Tibial nerve (tissue), 3 donors: ENCODE measurements around the gene KLC1.

Experiments used
- POLR2A ChIP-seq, 2 donors: fragments of 450-650 bp; IDR thresholded peaks; one replicate each; pipeline ENCODE4 v1.6.1; 2017; ENCODE audit warnings: antibody characterized with exemption in 2 of 2, mild to moderate bottlenecking in 2 of 2, moderate library complexity in 2 of 2
- TF ChIP-seq, protein P1 (sequence below), 5 experiments: fragments of 200-600 bp in 3 of 5; fragments of 450-650 bp in 2 of 5; sonication (generic) in 3 of 5; IDR thresholded peaks; one replicate each; pipeline ENCODE4 v1.5.1; 2016 to 2019; ENCODE audit warnings: antibody characterized with exemption in 5 of 5, mild to moderate bottlenecking in 3 of 5, moderate library complexity in 2 of 5

GRCh38 chr14:103735815-103736545 is 107.0 kb downstream of the KLC1 start:
- TF ChIP-seq, protein P1, sequence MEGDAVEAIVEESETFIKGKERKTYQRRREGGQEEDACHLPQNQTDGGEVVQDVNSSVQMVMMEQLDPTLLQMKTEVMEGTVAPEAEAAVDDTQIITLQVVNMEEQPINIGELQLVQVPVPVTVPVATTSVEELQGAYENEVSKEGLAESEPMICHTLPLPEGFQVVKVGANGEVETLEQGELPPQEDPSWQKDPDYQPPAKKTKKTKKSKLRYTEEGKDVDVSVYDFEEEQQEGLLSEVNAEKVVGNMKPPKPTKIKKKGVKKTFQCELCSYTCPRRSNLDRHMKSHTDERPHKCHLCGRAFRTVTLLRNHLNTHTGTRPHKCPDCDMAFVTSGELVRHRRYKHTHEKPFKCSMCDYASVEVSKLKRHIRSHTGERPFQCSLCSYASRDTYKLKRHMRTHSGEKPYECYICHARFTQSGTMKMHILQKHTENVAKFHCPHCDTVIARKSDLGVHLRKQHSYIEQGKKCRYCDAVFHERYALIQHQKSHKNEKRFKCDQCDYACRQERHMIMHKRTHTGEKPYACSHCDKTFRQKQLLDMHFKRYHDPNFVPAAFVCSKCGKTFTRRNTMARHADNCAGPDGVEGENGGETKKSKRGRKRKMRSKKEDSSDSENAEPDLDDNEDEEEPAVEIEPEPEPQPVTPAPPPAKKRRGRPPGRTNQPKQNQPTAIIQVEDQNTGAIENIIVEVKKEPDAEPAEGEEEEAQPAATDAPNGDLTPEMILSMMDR (IDR thresholded peaks at IDR 0.05) = no peak
- no peak for TF ChIP-seq POLR2A (IDR thresholded peaks at IDR 0.05)
